ENCODE data around the gene SLC5A7.

SLC5A7 gene

GRCh38 chr2:107986278-107987217 lies at the start of gene SLC5A7:
SLC5A7 (plus strand) TSS chr2:107986524; CDS start chr2:107988156, 1,632 bp downstream.
- peak; percentile 39 for DNase-seq

GRCh38 chr2:107961395-107961794 lies 24.9 kb upstream of the SLC5A7 start:
- no peak for DNase-seq

GRCh38 chr2:107964185-107964584 lies 22.1 kb upstream of the SLC5A7 start:
- no peak for DNase-seq

- DNase-seq, result no peak
Observed at GRCh38 chr2:107984707-107985106, 1.6 kb upstream of the SLC5A7 start.

GRCh38 chr2:107988108-107988507 lies 1.8 kb downstream of the SLC5A7 start:
- no peak for DNase-seq

GRCh38 chr2:107989445-107989844 lies 3.1 kb downstream of the SLC5A7 start:
- no peak for DNase-seq

GRCh38 chr2:107990718-107991117 lies 4.4 kb downstream of the SLC5A7 start:
- no peak for DNase-seq

- no peak for DNase-seq
Observed at GRCh38 chr2:107992069-107992468, 5.7 kb downstream of the SLC5A7 start.

- no peak for DNase-seq
Observed at GRCh38 chr2:107999158-107999557, 12.8 kb downstream of the SLC5A7 start.

GRCh38 chr2:108010912-108011591 lies 24.7 kb downstream of the SLC5A7 start:
- no peak for DNase-seq

- DNase-seq, result no peak
Observed at GRCh38 chr2:108013305-108013704, 27.0 kb downstream of the SLC5A7 start.

GRCh38 chr2:108022628-108023027 lies 36.3 kb downstream of the SLC5A7 start:
- DNase-seq, result no peak

GRCh38 chr2:108023776-108024175 lies 37.5 kb downstream of the SLC5A7 start:
- DNase-seq, result no peak

- DNase-seq, result no peak
Observed at GRCh38 chr2:108026092-108026794, 39.9 kb downstream of the SLC5A7 start.

GRCh38 chr2:108029496-108029895 lies 43.2 kb downstream of the SLC5A7 start:
- peak; percentile 2 for DNase-seq

- no peak for DNase-seq
Observed at GRCh38 chr2:108029912-108030311, 43.6 kb downstream of the SLC5A7 start.

- DNase-seq, result no peak
Observed at GRCh38 chr2:108031471-108031941, 45.2 kb downstream of the SLC5A7 start.

- DNase-seq, result peak; percentile 1
Observed at GRCh38 chr2:108034843-108035242, 48.5 kb downstream of the SLC5A7 start.

GRCh38 chr2:108048752-108049151 lies 62.4 kb downstream of the SLC5A7 start:
- no peak for DNase-seq

- no peak for DNase-seq
Observed at GRCh38 chr2:108058576-108059137, 72.3 kb downstream of the SLC5A7 start.

GRCh38 chr2:108061439-108062042 lies 75.2 kb downstream of the SLC5A7 start:
- no peak for DNase-seq

Measured in NCI-H69 (cell line).